Left ventricle myocardium inferior (tissue), 1 donor: Measurements from ENCODE around the gene ROBO3. TPM values are rescaled to one million over a fixed set of nuclear protein-coding genes. Genes with fewer than 3 reads are reported as not detected.
A peak's percentile ranks its signal among the peaks of the same experiment; 100 is the strongest.

Experiments
- DNase-seq: peaks from one replicate; pipeline ENCODE4 v3.0.0-alpha.2; 2020
- H3K27ac ChIP-seq: fragments of 200-600 bp; replicated peaks from 2 replicates; pipeline ENCODE4 v1.8.0; 2021
- H3K27me3 ChIP-seq: fragments of 200-600 bp; 2 replicates; pipeline ENCODE4 v1.8.0; 2021; ENCODE audit warnings: low read depth
- H3K36me3 ChIP-seq: fragments of 200-600 bp; 2 replicates; pipeline ENCODE4 v1.8.0; 2021
- H3K4me1 ChIP-seq: fragments of 200-600 bp; 2 replicates; pipeline ENCODE4 v1.8.0; 2021
- H3K4me3 ChIP-seq: fragments of 200-600 bp; 2 replicates; pipeline ENCODE4 v1.8.0; 2021; ENCODE audit warnings: mild to moderate bottlenecking, moderate library complexity
- H3K9me3 ChIP-seq: fragments of 200-600 bp; replicated peaks from 2 replicates; pipeline ENCODE4 v1.8.0; 2021
- CTCF ChIP-seq: fragments of 200-600 bp; IDR thresholded peaks from 2 replicates; pipeline ENCODE4 v1.8.0; 2021; ENCODE audit warnings: antibody characterized with exemption, mild to moderate bottlenecking, borderline replicate concordance
- intact Hi-C: fragments of 100-400 bp; cut with micrococcal nuclease; formaldehyde crosslinking; loops from one replicate; pipeline ENCODE4 v1.11.0; 2022
- total RNA-seq: library from RNA; stranded (reverse); fragmentation: NEBNext Ultra II Directional; extraction: Animal tissue kit (Norgen Biotek cat#: 25700); gene quantifications from one replicate; pipeline ENCODE4 v1.2.1, GENCODE V29; 2021
- donor health status: DM: no; HTN: yes; CAD: no; lungs with severe emphysema.

ROBO3 gene
- total RNA-seq, 1 donor from 2014 or later, result 3.9 TPM

- intact Hi-C loops, result loop anchor here (5.0 to 10.0 kb wide), 2 partner anchors 75 to 173 kb away; partner anchors contain the start of gene ESAM
- no peak overlapping the region for H3K27ac ChIP-seq
- H3K4me3 ChIP-seq, result peak overlapping the region; percentile 60
- H3K36me3 ChIP-seq, result no peaks in the 10 kb centered on the region
- peaks cover 83% of the 10 kb centered on the region for H3K27me3 ChIP-seq
- H3K4me1 ChIP-seq, result peaks cover 34% of the 10 kb centered on the region
- no peak for DNase-seq
- no peak for TF ChIP-seq CTCF
- H3K9me3 ChIP-seq, result no peaks in the 10 kb centered on the region
Observed at GRCh38 chr11:124839972-124840621, 25.1 kb upstream of the ROBO3 start.

DNA sequence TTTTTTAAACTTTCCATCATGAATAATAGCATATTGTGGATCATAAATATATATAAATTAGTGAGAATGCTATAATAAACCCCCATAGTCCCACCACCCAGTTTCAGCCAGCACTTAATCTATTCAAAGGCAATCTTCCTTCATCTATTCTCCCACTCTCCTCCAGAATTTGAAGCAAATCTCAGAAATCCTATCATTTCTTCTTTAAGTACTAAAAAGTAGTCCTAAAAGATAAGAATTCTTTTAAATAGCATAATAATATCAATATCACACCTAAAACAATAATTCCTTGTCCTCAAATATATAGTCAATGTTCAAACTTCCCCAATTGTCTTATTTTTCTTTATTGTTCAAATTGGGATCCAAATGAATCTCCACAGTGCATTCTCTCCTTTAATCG, 24.6 kb upstream of the ROBO3 start:
- DNase-seq, result no peak
- Histone ChIP-seq H3K9me3 (no peaks in the 10 kb centered on the region), H3K4me3 (no peak overlapping the region), H3K27ac (no peak overlapping the region), H3K27me3 (peaks cover 83% of the 10 kb centered on the region), H3K4me1 (peaks cover 34% of the 10 kb centered on the region), H3K36me3 (no peaks in the 10 kb centered on the region)
- intact Hi-C loops, result no loop called here
- no peak for TF ChIP-seq CTCF

GRCh38 chr11:124841201-124841600, 24.0 kb upstream of the ROBO3 start:
- Histone ChIP-seq H3K9me3 (no peaks in the 10 kb centered on the region), H3K27ac (no peak overlapping the region), H3K4me3 (no peak overlapping the region), H3K36me3 (no peaks in the 10 kb centered on the region), H3K27me3 (peaks cover 87% of the 10 kb centered on the region), H3K4me1 (peaks cover 33% of the 10 kb centered on the region)
- TF ChIP-seq CTCF, result no peak
- intact Hi-C loops, result no loop called here
- no peak for DNase-seq

- H3K36me3 ChIP-seq, result no peaks in the 10 kb centered on the region
- peaks cover 93% of the 10 kb centered on the region for H3K27me3 ChIP-seq
- DNase-seq, result no peak
- no peak for TF ChIP-seq CTCF
- no peaks in the 10 kb centered on the region for H3K9me3 ChIP-seq
- H3K4me1 ChIP-seq, result peaks cover 29% of the 10 kb centered on the region
- intact Hi-C loops, result no loop called here
- H3K4me3 ChIP-seq, result no peak overlapping the region
- H3K27ac ChIP-seq, result no peak overlapping the region
Observed at GRCh38 chr11:124841840-124842239, 23.4 kb upstream of the ROBO3 start.

- no peaks in the 10 kb centered on the region for H3K9me3 ChIP-seq
- H3K4me3 ChIP-seq, result no peak overlapping the region
- H3K27ac ChIP-seq, result no peak overlapping the region
- H3K4me1 ChIP-seq, result peaks cover 24% of the 10 kb centered on the region
- no peaks in the 10 kb centered on the region for H3K36me3 ChIP-seq
- TF ChIP-seq CTCF, result no peak
- DNase-seq, result no peak
- H3K27me3 ChIP-seq, result peaks cover 98% of the 10 kb centered on the region
- intact Hi-C loops, result no loop called here
Observed at GRCh38 chr11:124842305-124842704, 22.9 kb upstream of the ROBO3 start.
